HG03064 (cell line): ENCODE results near the gene TUBG2.
"Not testable (repeated sequence)": the region's sequence is repeated elsewhere in the genome, so short reads cannot be mapped to it uniquely, and the experiment has no call there.

Experiments used
- ATAC-seq: cut with Tn5 transposase; IDR thresholded peaks from one replicate; pipeline ENCODE4 v1.9.1; 2021; ENCODE audit warnings: low read depth; ENCODE audit not compliant: unreplicated experiment

TUBG2 gene

GRCh38 chr17:42653179-42654124 lies 5.6 kb upstream of the TUBG2 start:
- no peak for ATAC-seq

- no peak for ATAC-seq
Measured at GRCh38 chr17:42655528-42655927, 3.6 kb upstream of the TUBG2 start.

DNA sequence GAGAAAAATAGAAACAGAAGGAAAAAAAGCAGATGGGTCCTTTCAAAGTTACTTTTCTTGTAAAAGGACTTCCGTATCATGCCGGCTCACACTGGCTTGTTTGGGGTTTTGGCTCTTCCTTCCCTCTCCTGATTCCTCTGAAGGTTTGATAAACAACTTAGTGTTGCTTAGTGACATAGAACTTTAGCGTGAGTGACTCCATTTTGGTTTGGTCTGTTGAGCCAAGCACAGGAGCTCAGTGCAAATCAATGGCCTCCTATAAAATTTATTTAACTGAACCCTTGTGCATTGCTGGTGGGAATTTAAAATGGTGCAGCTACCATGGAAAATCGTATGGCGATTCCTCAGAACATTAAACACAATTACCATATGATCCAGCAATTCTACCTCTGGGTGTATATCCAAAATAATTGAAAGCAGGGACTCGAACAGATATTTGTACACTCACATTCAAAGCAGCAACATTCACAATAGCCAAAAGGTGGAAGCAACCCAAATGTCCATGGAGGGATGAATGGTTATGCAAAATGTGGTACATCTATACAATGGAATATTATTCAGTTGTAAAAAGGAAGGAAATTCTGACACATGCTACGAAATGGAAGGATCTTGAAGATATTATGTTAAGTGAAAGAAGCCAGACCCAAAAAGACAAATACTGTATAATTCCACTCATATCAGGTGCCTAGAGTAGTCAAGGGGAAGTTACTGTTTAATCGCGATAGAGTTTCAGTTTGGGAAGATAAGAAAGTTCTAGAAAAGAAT lies 1.1 kb upstream of the TUBG2 start:
- no peak for ATAC-seq

DNA sequence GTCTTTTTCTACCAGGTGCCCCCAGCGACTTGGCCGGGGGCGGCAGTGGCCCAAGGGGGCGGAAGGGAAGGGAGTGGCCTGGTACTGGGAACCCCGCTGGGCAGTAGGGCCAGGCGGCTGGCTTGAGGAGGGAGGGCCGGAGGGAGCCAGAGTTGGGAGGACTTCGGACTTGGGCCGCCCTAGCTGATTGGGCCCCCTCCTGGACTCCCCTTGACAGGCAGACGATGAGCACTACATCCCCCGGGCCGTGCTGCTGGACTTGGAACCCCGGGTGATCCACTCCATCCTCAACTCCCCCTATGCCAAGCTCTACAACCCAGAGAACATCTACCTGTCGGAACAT lies 819 bp downstream of the TUBG2 start:
- not testable (repeated sequence) for ATAC-seq

DNA sequence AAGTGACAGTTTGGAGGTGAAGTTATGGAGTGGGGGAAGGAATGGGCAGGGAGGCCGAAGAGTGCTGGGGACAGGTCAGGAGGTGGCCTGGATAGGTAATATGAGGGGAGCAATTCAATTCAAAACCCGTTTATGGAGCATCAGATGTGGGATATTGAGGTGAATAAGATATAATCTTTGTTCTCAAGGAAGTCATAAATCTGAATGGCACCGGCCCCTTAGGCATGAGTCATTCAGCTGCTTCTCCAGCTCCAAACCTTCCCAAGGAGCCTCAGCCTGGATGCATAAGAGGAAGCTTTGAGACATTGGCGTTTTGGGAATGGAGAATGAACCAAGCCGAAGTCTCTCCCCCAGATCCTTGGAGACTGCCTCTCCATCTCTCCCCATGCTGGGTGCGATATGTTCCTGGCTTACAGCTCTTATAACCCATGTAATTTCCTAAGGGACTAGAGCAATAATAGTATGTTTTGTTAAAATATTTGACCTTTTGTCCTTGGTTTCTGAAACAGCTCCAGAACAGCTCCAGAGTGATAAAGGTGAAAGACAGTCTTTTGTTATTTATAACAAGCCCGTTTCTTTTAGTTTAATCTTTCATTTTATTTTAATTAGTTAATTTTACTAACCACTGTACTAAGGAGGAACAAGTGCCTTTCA lies 1.7 kb downstream of the TUBG2 start:
- ATAC-seq, result no peak

DNA sequence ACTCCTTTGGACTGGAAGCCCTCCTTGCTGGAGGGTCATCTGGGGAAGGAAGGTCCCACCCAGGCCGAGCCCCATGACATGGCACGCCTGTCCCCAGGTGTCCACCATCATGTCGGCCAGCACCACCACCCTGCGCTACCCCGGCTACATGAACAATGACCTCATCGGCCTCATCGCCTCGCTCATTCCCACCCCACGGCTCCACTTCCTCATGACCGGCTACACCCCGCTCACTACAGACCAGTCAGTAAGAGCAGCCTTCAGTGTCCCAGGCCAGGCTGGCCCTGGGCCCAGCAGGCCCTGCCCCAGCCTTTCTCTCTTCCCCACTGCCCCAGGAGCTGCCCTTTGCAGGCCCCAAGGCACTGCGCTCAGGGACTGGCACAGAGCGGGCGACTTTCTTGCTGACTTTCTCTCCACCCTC lies 6.5 kb downstream of the TUBG2 start:
- no peak for ATAC-seq

DNA sequence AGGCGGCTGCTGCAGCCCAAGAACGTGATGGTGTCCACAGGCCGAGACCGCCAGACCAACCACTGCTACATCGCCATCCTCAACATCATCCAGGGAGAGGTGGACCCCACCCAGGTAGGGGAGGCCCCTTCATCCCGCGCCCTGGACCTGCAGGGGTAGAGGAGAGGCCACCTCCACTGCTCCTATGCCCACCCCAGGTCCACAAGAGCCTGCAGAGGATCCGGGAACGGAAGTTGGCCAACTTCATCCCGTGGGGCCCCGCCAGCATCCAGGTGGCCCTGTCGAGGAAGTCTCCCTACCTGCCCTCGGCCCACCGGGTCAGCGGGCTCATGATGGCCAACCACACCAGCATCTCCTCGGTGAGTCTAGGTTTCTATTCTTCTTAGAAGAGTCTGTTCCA lies 7.0 kb downstream of the TUBG2 start:
- ATAC-seq, result not testable (repeated sequence)

GRCh38 chr17:42667088-42667951 lies 8.2 kb downstream of the TUBG2 start:
- ATAC-seq, result no peak

DNA sequence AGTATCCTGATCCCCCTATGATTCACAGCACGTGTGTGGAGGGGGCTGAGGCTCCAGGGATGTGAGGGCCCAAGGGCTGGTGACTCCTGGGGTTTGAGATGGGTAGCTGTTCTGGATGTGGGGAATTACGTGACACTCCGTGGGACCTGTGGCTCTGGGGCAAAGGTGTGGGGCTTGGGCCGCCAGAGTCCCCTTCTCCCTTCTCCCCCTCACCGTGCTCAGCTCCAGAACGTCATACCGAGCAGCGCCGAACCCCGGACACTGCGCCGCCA lies 10.6 kb downstream of the TUBG2 start:
- ATAC-seq, result no peak

DNA sequence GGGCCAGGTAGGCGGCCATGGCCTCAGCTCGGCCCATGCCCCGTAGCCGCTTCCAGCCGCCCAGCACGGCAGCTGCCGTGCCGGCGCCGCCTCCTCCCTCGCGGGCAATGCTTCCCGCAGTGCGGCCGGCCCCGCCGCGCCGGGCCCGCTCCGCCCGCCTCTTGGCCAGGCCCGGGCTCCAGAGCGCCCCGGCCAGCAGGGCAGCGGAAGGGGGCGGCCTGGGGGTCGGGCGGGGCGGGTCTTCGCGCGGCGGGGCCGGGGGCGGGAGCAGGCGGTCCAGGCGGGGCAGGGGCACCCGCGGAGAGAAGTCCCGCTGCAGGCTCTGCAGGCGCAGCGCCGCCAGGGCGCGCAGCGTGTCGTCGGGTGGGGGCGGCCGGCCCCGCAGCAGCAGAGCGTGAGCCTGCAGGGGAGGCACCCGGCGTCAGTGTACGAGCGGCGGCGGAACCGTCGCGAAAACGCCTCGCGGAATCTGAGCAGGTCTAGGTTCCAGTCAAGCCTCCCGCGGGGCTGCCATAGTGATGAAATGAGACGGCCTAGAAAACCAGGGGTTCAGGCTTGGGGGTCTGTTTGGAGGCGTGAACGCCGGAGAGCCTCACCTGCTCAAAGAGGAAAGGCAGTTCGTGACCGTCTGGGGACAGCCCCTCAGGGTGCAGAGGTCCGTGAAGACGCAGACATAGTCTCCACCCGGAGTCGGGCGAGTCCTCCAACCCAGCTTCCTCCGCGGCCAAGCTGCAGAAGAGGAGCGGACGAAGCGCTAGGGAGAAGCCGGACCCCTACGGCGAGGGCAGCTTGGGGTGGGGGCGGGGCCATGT lies 11.1 kb downstream of the TUBG2 start:
- ATAC-seq, result no peak

DNA sequence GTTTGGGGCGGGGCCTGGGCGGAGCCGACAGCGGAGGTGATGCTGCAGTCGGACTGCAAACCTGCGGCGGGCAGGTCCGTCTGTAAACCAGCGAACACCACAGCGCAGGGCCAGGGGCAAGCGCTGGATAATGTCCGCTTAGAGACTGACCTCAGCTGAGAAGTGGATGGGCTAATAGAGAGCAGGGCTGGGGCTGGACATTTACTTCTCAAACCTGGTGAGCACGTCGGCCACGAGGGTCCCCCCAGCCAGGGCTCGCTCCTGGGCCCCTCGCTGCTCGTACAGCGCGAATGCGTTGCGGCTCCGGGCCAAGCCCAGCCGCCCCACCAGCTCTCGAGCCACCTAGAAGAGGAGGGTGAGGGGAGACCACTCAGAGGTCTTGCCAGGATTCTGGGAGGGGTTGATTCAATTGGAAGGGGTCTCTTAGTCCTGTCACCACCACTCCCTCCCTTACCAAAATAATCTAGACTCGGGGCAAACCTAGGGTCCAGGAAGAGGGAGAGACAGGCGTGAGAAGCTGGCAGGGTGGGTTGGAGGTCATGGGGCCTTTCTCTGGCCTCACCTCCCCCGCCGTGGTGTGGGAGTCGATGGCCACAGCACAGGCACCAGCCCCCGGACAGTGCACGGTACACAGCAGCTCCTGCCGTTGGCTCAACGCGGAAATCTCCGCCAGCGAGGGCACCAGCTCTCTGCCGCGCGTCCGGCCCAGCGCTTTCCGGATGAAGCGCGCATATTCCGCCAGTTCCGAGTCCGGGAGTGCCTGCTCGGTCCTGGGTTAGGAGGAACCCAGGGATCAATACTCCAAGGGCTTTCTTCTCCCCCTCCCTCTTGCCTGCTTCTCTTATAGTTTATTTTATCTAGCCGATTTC lies 11.9 kb downstream of the TUBG2 start:
- no peak for ATAC-seq

GRCh38 chr17:42672038-42672437 lies 13.0 kb downstream of the TUBG2 start:
- no peak for ATAC-seq

GRCh38 chr17:42673266-42673884 lies 14.3 kb downstream of the TUBG2 start:
- no peak for ATAC-seq

- no peak for ATAC-seq
Measured at GRCh38 chr17:42673885-42674754, 15.0 kb downstream of the TUBG2 start.

GRCh38 chr17:42674755-42675347 lies 15.8 kb downstream of the TUBG2 start:
- ATAC-seq, result no peak

DNA sequence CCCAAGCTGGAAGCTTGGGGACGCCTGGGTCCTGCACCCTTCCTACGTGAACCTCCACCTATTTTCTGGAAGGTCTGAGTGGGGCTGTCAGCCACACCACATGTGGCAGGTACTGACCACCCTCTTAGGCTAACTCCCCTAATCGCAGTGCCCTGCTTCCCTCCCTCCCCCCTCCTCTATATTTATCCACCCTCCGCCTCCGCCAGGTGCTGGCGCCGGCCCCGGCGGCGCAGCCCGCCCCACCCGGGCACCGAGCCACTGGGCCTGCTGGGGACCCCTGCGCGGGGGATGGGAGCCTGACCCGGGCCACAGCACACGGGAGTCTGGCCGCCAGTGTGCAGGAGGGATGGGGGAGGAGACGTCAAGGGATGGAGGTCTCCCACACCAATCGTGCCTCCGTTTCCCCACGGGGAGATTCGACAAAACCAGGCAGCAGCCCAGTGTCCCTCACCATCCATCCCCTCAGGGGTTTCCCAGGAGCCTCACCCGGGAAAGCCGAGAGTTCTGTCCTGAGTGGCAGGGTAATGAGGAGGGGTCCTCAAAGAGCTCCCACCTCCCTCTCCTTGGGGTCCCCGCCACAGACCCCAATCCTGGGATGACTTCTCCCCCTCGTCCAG lies 16.4 kb downstream of the TUBG2 start:
- no peak for ATAC-seq

DNA sequence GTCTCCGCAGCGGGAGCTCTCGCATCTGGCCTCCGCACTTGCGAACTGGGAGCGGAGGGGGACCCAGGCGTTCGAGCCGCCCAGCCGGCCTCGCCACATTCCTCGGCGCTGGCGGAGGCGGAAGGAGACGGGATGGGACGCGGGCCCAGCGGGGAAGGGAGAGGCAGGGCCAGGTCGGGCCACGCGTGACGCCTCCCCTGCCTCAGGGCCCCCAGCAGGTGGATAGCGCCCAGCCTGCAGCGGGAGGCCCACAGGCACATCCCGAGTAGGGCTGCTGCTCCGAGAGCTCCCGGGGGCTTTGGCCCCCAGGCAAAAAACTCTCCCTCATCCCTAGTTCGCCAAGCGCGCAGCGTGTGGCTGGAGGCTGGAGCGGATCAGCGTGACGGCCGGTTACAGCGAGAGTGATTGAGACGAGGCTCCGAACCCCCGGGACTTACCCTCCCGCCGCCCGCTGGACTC lies 16.9 kb downstream of the TUBG2 start:
- no peak for ATAC-seq
